ENCODE data around the gene AGAP3.

- peak; percentile 97 for TF ChIP-seq CTCF (conservative IDR thresholded peaks at IDR 0.05)
- no peak for TF ChIP-seq ZFX (IDR thresholded peaks at IDR 0.05)
Observed at GRCh38 chr7:151110941-151111645, 24.8 kb downstream of the AGAP3 start.

All from C4-2B (cell line).